Measurements from ENCODE around the gene OBP2B. TPM values are rescaled to one million over a fixed set of nuclear protein-coding genes. Genes with fewer than 3 reads are reported as not detected.
"Not testable (repeated sequence)": the region's sequence is repeated elsewhere in the genome, so short reads cannot be mapped to it uniquely, and the experiment has no call there.

Gene OBP2B
- polyA plus RNA-seq, 1 donor (not counting 4 experiments of a cell fraction or from before 2014, with no cell fraction given): not detected

DNA sequence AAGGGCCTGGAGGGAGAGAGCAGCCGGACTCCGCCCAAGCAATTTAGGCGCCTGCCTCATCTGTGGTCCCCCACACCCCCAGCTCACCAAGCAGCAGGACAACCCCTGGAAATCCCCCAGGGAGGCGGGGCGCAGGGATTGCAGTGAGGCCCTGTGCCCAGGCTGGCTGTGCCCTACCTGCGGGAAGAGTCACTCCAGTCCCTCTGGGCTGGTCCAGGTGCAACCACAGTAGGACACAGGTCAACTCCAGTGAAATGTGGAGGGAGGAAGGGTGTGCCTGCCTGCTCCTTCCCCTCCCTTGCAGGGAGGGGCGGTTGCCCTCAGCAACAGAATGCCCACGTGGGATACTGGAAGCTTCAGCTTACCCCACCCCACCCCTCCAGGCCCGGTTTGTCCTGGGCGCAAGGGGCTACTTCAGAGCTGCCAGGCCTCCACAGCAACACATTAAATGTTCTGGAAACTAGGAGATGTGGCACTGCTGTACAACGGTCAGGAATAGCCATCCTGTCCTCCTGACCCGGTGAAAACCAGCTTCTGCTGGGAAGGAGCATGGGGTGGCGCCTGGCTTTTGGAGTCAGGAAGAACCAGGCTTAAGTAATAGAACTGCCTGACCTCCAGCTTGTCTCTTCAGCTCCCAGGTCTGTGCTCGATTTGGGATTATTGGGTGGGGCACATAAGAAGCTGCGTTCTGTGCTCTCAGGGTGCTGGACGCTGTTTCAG is 43.4 kb upstream of the OBP2B start:
- no peaks in the 10 kb centered on the region for H3K9me1 ChIP-seq (ENCODE audit: control insufficient read depth, extremely low read depth, insufficient read depth, low read length)
- no peaks in the 10 kb centered on the region for H3K79me2 ChIP-seq (ENCODE audit: control insufficient read depth, insufficient read depth, low read length)
- H3K9me3 ChIP-seq (ENCODE audit: control insufficient read depth, low read depth, low read length): no peaks in the 10 kb centered on the region
- no peak overlapping the region for H3K4me3 ChIP-seq (ENCODE audit: control insufficient read depth in 2 of 3, extremely low read depth in 1 of 3, insufficient read depth in 2 of 3, low read depth in 1 of 3, low read length in 3 of 3)
- no peak overlapping the region for H3K9ac ChIP-seq (ENCODE audit: control insufficient read depth, extremely low read depth, insufficient read depth, low read length)
- H3K27ac ChIP-seq (ENCODE audit: control insufficient read depth, insufficient read depth, low read length): no peak overlapping the region
- H3K27me3 ChIP-seq (ENCODE audit: control insufficient read depth, extremely low read depth, insufficient read depth, low read length): peaks cover 10% of the 10 kb centered on the region
- no peak overlapping the region for H2AFZ ChIP-seq (ENCODE audit: control insufficient read depth, low read length)
- no peak for TF ChIP-seq EZH2 (IDR thresholded peaks at IDR 0.05; ENCODE audit: low read length)
- TF ChIP-seq, protein P1, sequence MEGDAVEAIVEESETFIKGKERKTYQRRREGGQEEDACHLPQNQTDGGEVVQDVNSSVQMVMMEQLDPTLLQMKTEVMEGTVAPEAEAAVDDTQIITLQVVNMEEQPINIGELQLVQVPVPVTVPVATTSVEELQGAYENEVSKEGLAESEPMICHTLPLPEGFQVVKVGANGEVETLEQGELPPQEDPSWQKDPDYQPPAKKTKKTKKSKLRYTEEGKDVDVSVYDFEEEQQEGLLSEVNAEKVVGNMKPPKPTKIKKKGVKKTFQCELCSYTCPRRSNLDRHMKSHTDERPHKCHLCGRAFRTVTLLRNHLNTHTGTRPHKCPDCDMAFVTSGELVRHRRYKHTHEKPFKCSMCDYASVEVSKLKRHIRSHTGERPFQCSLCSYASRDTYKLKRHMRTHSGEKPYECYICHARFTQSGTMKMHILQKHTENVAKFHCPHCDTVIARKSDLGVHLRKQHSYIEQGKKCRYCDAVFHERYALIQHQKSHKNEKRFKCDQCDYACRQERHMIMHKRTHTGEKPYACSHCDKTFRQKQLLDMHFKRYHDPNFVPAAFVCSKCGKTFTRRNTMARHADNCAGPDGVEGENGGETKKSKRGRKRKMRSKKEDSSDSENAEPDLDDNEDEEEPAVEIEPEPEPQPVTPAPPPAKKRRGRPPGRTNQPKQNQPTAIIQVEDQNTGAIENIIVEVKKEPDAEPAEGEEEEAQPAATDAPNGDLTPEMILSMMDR (optimal IDR thresholded peaks at IDR 0.05 in 1 of 3, IDR thresholded peaks at IDR 0.05 in 1 of 3, conservative IDR thresholded peaks at IDR 0.05 in 1 of 3; ENCODE audit: extremely low read depth in 1 of 3, insufficient read depth in 2 of 3, low read length in 3 of 3): no peak
- FAIRE-seq (no peak), DNase-seq (ENCODE audit: low read depth, low spot score) (no peak)
- H3K4me1 ChIP-seq (ENCODE audit: control insufficient read depth, extremely low read depth, insufficient read depth, low read length): peaks cover 7% of the 10 kb centered on the region
- no peaks in the 10 kb centered on the region for H3K36me3 ChIP-seq (ENCODE audit: control insufficient read depth in 2 of 2, extremely low read depth in 1 of 2, insufficient read depth in 2 of 2, low read length in 2 of 2)
- H3K4me2 ChIP-seq (ENCODE audit: control insufficient read depth, extremely low read depth, insufficient read depth, low read depth, low read length): peak overlapping the region; percentile 32
- dilution Hi-C loops (cut with MboI; ENCODE audit: extremely low pct_ligation_motif_present, low sequenced_read_pairs): no loop called here
- no peaks in the 10 kb centered on the region for H4K20me1 ChIP-seq (ENCODE audit: control insufficient read depth, extremely low read depth, insufficient read depth, low read length)

DNA sequence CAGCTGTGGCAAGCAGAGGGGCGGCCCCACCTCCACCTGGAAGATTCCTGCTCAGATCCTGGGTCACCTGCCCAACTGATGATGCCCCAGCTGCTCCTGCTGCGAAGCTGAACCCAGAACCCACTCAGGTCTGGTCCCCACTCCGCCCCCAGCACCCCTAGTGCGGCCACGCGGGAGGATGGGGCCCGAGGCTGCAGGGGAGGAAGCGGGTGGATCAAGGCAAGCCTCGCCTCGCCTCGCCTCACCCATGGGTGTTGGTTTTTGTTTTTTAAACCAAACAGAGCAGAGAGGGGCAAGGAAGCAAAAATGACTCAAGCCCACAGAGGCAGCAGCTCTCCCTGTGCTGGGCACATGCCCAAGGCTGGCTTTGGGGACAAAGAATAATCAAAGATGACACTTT is 42.7 kb upstream of the OBP2B start:
- Histone ChIP-seq H3K4me1 (ENCODE audit: control insufficient read depth, extremely low read depth, insufficient read depth, low read length) (peaks cover 7% of the 10 kb centered on the region), H3K79me2 (ENCODE audit: control insufficient read depth, insufficient read depth, low read length) (no peaks in the 10 kb centered on the region), H3K9ac (ENCODE audit: control insufficient read depth, extremely low read depth, insufficient read depth, low read length) (no peak overlapping the region), H3K9me1 (ENCODE audit: control insufficient read depth, extremely low read depth, insufficient read depth, low read length) (no peaks in the 10 kb centered on the region), H3K27ac (ENCODE audit: control insufficient read depth, insufficient read depth, low read length) (no peak overlapping the region), H3K4me3 (ENCODE audit: control insufficient read depth in 2 of 3, extremely low read depth in 1 of 3, insufficient read depth in 2 of 3, low read depth in 1 of 3, low read length in 3 of 3) (no peak overlapping the region), H2AFZ (ENCODE audit: control insufficient read depth, low read length) (no peak overlapping the region), H3K9me3 (ENCODE audit: control insufficient read depth, low read depth, low read length) (no peaks in the 10 kb centered on the region), H4K20me1 (ENCODE audit: control insufficient read depth, extremely low read depth, insufficient read depth, low read length) (no peaks in the 10 kb centered on the region), H3K36me3 (ENCODE audit: control insufficient read depth in 2 of 2, extremely low read depth in 1 of 2, insufficient read depth in 2 of 2, low read length in 2 of 2) (no peaks in the 10 kb centered on the region), H3K4me2 (ENCODE audit: control insufficient read depth, extremely low read depth, insufficient read depth, low read depth, low read length) (peak overlapping the region; percentile 32), H3K27me3 (ENCODE audit: control insufficient read depth, extremely low read depth, insufficient read depth, low read length) (peaks cover 10% of the 10 kb centered on the region)
- dilution Hi-C loops (cut with MboI; ENCODE audit: extremely low pct_ligation_motif_present, low sequenced_read_pairs): no loop called here
- DNase-seq (ENCODE audit: low read depth, low spot score) (no peak), FAIRE-seq (no peak)
- TF ChIP-seq, protein P1 (optimal IDR thresholded peaks at IDR 0.05 in 1 of 3, IDR thresholded peaks at IDR 0.05 in 1 of 3, conservative IDR thresholded peaks at IDR 0.05 in 1 of 3; ENCODE audit: extremely low read depth in 1 of 3, insufficient read depth in 2 of 3, low read length in 3 of 3): no peak
- TF ChIP-seq EZH2 (IDR thresholded peaks at IDR 0.05; ENCODE audit: low read length): no peak

DNA sequence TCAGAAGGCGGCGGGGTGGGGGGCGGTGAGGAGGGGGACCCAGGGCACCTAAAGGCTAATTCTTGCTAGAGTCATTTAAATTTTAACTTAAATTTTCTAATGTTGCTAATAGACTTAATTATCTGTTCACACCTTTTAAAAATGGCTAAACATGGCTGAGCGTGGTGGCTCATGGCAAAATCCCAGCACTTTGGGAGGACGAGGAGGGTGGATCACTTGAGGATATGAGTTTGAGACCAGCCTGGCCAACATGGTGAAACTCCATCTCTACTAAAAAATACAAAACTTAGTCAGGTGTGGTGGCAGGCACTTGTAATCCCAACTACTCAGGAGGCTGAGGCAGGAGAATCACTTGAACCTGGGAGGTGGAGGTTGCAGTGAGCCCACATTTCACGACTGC is 42.2 kb upstream of the OBP2B start:
- H3K9ac ChIP-seq (ENCODE audit: control insufficient read depth, extremely low read depth, insufficient read depth, low read length); FAIRE-seq; H2AFZ ChIP-seq (ENCODE audit: control insufficient read depth, low read length); H3K4me1 ChIP-seq (ENCODE audit: control insufficient read depth, extremely low read depth, insufficient read depth, low read length); H3K27ac ChIP-seq (ENCODE audit: control insufficient read depth, insufficient read depth, low read length); H3K9me1 ChIP-seq (ENCODE audit: control insufficient read depth, extremely low read depth, insufficient read depth, low read length); H3K36me3 ChIP-seq (ENCODE audit: control insufficient read depth in 2 of 2, extremely low read depth in 1 of 2, insufficient read depth in 2 of 2, low read length in 2 of 2); DNase-seq (ENCODE audit: low read depth, low spot score); H4K20me1 ChIP-seq (ENCODE audit: control insufficient read depth, extremely low read depth, insufficient read depth, low read length); H3K9me3 ChIP-seq (ENCODE audit: control insufficient read depth, low read depth, low read length); dilution Hi-C loops (cut with MboI; ENCODE audit: extremely low pct_ligation_motif_present, low sequenced_read_pairs); H3K4me3 ChIP-seq (ENCODE audit: control insufficient read depth in 2 of 3, extremely low read depth in 1 of 3, insufficient read depth in 2 of 3, low read depth in 1 of 3, low read length in 3 of 3); H3K79me2 ChIP-seq (ENCODE audit: control insufficient read depth, insufficient read depth, low read length); H3K4me2 ChIP-seq (ENCODE audit: control insufficient read depth, extremely low read depth, insufficient read depth, low read depth, low read length): not testable (repeated sequence)
- H3K27me3 ChIP-seq (ENCODE audit: control insufficient read depth, extremely low read depth, insufficient read depth, low read length): peaks cover 10% of the 10 kb centered on the region
